ENCODE results near the gene CKMT2. TPM values are rescaled to one million over a fixed set of nuclear protein-coding genes. Genes with fewer than 3 reads are reported as not detected.

CKMT2 gene
- total RNA-seq, 3 donors from 2014 or later, result 3.6 to 5.3 (median 3.7) TPM

DNA sequence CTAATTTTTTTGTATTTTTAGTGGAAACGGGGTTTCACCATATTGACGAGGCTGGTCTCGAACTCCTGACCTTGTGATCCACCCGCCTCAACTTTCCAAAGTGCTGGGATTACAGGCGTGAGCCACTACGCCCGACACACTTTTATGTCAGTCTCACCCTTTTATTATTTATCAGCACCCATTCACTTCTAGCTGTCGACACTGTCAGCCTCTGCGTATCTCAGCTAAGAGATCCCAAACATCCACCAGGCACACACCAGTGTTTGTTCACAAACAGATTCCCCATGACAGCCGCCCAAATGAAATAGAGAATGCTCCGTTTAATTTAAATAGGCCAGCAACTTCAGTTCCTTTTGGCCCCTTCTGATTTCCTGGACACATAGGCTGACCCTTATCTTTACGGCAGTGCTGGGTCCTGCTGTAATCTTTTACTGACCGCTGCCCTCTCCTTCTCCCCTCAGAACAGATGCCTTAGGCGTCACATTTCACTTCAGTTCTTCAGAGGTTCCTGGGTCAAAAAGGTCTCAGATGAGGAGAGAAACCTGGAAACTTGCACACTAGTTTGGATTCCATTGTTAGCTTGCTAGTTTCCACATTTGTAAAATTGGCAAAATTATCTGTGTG lies 43.1 kb upstream of the CKMT2 start:
- TF ChIP-seq, protein P1, sequence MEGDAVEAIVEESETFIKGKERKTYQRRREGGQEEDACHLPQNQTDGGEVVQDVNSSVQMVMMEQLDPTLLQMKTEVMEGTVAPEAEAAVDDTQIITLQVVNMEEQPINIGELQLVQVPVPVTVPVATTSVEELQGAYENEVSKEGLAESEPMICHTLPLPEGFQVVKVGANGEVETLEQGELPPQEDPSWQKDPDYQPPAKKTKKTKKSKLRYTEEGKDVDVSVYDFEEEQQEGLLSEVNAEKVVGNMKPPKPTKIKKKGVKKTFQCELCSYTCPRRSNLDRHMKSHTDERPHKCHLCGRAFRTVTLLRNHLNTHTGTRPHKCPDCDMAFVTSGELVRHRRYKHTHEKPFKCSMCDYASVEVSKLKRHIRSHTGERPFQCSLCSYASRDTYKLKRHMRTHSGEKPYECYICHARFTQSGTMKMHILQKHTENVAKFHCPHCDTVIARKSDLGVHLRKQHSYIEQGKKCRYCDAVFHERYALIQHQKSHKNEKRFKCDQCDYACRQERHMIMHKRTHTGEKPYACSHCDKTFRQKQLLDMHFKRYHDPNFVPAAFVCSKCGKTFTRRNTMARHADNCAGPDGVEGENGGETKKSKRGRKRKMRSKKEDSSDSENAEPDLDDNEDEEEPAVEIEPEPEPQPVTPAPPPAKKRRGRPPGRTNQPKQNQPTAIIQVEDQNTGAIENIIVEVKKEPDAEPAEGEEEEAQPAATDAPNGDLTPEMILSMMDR (IDR thresholded peaks at IDR 0.05), result no peak
- TF ChIP-seq POLR2AphosphoS5 (IDR thresholded peaks at IDR 0.05) (no peak), POLR2A (IDR thresholded peaks at IDR 0.05) (no peak)
- DNase-seq (ENCODE audit: low spot score in 2 of 2), result no peak
- no peaks in the 10 kb centered on the region for H3K36me3 ChIP-seq
- intact Hi-C loops (cut with DNase I; ENCODE audit: low total_unique reads), result no loop called here
- H3K27me3 ChIP-seq, result no peaks in the 10 kb centered on the region
- H3K27ac ChIP-seq, result no peak overlapping the region
- H3K4me1 ChIP-seq, result no peaks in the 10 kb centered on the region
- no peaks in the 10 kb centered on the region for H3K9me3 ChIP-seq
- no peak overlapping the region for H3K4me3 ChIP-seq

DNA sequence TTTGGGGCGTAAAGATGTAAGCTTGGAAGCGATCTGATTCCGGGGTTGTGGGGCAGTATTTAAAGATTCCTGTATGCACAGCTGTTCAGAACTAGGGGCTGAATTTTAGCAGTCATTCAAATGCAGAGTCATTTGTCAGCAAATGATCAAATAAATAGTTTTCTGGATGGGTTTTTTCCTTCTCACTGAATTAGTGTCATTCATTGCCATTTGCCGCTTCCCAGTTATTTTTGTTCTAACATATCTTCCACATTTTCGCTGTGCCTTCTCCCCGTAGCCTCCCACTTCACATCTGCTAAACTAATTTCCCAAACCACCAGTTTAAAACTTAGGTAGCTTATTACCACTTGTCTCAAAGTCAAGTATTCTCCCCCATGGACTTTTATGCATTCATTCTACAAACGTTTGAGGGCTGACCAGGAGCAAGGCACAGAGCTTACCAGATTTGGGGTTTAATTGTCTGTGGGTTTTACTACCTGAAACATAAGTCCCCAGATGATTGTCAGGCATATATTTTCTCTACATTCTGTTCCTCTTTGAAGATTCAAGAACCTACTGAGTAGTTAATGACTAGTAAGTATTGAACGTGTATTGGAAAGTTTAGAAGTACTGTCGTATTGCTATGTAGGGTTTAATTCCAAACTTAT lies 41.3 kb upstream of the CKMT2 start:
- intact Hi-C loops (cut with DNase I; ENCODE audit: low total_unique reads), result no loop called here
- Histone ChIP-seq H3K36me3 (no peaks in the 10 kb centered on the region), H3K4me1 (no peaks in the 10 kb centered on the region), H3K9me3 (no peaks in the 10 kb centered on the region), H3K4me3 (no peak overlapping the region), H3K27me3 (no peaks in the 10 kb centered on the region), H3K27ac (no peak overlapping the region)
- no peak for DNase-seq (ENCODE audit: low spot score in 2 of 2)
- no peak for TF ChIP-seq POLR2A (IDR thresholded peaks at IDR 0.05)
- TF ChIP-seq, protein P1 (IDR thresholded peaks at IDR 0.05), result no peak
- TF ChIP-seq POLR2AphosphoS5 (IDR thresholded peaks at IDR 0.05), result no peak

DNA sequence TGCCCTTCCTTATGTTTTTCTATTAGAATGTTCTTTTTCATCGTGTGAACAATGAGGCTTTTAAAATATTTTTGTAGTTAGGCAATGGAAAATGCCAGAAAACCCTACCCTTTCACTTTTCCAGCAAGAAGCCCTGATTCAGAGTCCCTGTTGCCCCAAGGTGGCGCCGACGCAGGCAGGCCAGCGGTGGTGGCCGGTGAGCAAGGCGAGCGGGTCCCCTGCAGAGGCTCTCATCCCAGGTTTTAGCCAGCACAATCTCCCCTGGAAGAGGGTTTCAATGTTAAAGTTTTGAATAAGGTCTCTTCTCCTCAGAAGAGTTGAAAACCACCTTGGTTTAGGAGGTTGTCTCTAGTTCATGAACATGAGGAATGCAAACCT lies 40.8 kb upstream of the CKMT2 start:
- no peak for DNase-seq (ENCODE audit: low spot score in 2 of 2)
- no peaks in the 10 kb centered on the region for H3K27me3 ChIP-seq
- H3K36me3 ChIP-seq, result no peaks in the 10 kb centered on the region
- no peaks in the 10 kb centered on the region for H3K9me3 ChIP-seq
- H3K27ac ChIP-seq, result no peak overlapping the region
- H3K4me1 ChIP-seq, result no peaks in the 10 kb centered on the region
- TF ChIP-seq, protein P1 (IDR thresholded peaks at IDR 0.05), result no peak
- no peak for TF ChIP-seq POLR2A (IDR thresholded peaks at IDR 0.05)
- TF ChIP-seq POLR2AphosphoS5 (IDR thresholded peaks at IDR 0.05), result no peak
- no peak overlapping the region for H3K4me3 ChIP-seq
- intact Hi-C loops (cut with DNase I; ENCODE audit: low total_unique reads), result no loop called here

DNA sequence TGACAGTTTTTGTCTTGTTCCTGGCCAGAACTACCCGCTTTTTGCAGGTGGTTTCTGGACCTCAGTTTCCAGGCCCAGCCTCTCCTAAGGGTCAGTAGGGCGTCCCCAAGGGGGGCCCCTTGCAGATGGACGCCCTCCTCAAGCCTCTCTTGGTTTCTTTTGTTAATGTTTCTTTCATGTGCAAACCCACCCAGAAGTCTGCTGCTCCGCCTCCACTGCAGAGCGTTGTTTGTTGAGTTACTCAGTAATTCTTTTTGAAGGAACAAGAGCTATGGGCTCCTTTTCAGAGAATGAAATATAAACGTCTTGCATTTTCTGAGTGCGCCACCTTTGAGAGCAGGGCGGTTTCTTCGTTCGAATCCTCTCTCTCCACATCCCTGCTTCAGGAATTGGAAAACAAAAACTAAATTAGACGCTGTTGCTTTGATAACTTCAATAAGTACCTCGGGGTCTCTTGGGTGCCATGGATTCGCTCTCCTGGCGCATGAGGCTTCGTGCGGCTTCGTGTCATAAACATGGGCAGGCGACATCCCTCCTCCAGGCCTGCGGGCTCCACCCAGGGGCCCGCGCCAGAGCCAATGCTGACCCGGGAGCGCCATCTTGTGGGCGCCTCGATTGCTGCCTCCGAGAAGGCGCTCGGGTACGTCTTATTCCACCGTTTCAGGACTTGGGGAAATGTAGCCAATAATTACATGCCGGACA lies 38.3 kb upstream of the CKMT2 start:
- no peaks in the 10 kb centered on the region for H3K4me1 ChIP-seq
- H3K36me3 ChIP-seq, result no peaks in the 10 kb centered on the region
- peak overlapping the region in 2 of 3 donors; percentile 2 to 42 for H3K4me3 ChIP-seq
- TF ChIP-seq POLR2AphosphoS5 (IDR thresholded peaks at IDR 0.05), result no peak
- TF ChIP-seq, protein P1 (IDR thresholded peaks at IDR 0.05), result peak; percentile 47 to 67 (median 58)
- intact Hi-C loops (cut with DNase I; ENCODE audit: low total_unique reads), result no loop called here
- H3K27me3 ChIP-seq, result no peaks in the 10 kb centered on the region
- H3K27ac ChIP-seq, result no peak overlapping the region
- DNase-seq (ENCODE audit: low spot score in 2 of 2), result peak; percentile 42 to 69
- no peaks in the 10 kb centered on the region for H3K9me3 ChIP-seq

DNA sequence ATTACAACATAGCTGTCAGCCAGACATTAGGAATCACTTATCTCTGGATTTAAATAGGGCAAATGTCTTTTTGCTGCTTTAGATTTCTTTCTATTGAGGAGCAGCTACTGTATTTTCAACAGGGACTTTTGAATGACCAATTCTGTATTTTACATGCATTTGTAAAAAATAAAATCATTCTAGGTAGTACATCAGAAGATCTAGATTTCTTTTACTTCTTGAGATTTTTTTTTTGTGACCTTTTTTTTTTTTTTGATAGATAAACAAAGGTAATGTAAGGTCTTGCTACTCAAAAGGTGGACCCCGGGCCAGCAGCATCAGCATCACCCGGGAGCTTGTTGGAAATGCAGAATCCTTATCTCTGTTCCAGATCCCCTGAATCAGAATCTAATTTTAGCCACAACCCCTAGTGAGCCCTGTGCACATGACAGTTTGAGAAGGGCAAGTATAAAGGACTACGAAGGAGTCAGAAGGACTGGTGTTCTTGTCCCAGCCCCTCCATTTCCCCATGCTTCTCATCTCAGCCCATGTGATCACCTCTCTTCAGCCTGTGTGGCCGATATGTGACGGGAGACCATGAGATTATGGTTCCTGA lies 37.7 kb upstream of the CKMT2 start:
- TF ChIP-seq, protein P1 (IDR thresholded peaks at IDR 0.05), result no peak
- TF ChIP-seq POLR2A (IDR thresholded peaks at IDR 0.05) (no peak), POLR2AphosphoS5 (IDR thresholded peaks at IDR 0.05) (no peak)
- intact Hi-C loops (cut with DNase I; ENCODE audit: low total_unique reads), result no loop called here

More for the DNA sequence above, 37.7 kb upstream of the CKMT2 start:
- Histone ChIP-seq H3K4me3 (peak overlapping the region in 2 of 3 donors; percentile 2 to 42), H3K36me3 (no peaks in the 10 kb centered on the region), H3K27ac (no peak overlapping the region), H3K4me1 (no peaks in the 10 kb centered on the region), H3K27me3 (no peaks in the 10 kb centered on the region), H3K9me3 (no peaks in the 10 kb centered on the region)
- DNase-seq (ENCODE audit: low spot score in 2 of 2), result no peak

Measured in breast epithelium (tissue), 4 donors.